Vagina (tissue), 2 donors: ENCODE measurements around the gene PLXNA3. TPM values are rescaled to one million over a fixed set of nuclear protein-coding genes. Genes with fewer than 3 reads are reported as not detected.

Experiments used
- DNase-seq, 2 donors: peaks; one replicate each; pipeline ENCODE4 v3.0.0-alpha.2; 2017; ENCODE audit errors: extremely low spot score in 2 of 2
- H3K27ac ChIP-seq: fragments of 200-600 bp; sonication (generic); one replicate; pipeline ENCODE4 v1.5.1; 2019
- H3K27me3 ChIP-seq: fragments of 200-600 bp; sonication (generic); one replicate; pipeline ENCODE4 v1.5.1; 2019
- H3K36me3 ChIP-seq, 2 donors: fragments of 200-600 bp; sonication (generic); one replicate each; pipeline ENCODE4 v1.5.1; 2017 to 2019
- H3K4me1 ChIP-seq: fragments of 200-600 bp; sonication (generic); one replicate; pipeline ENCODE4 v1.5.1; 2019
- H3K4me3 ChIP-seq, 2 donors: fragments of 200-600 bp; sonication (generic); 1 replicate in 1 of 2; 2 replicates in 1 of 2; pipeline ENCODE4 v1.5.1; 2016 to 2019
- H3K9me3 ChIP-seq: fragments of 200-600 bp; sonication (generic); one replicate; pipeline ENCODE4 v1.5.1; 2019
- POLR2A ChIP-seq, 2 donors: fragments of 450-650 bp; IDR thresholded peaks; one replicate each; pipeline ENCODE4 v1.6.1; 2017; ENCODE audit warnings: antibody characterized with exemption in 2 of 2, mild to moderate bottlenecking in 2 of 2, moderate library complexity in 2 of 2
- POLR2AphosphoS5 ChIP-seq, 2 donors: sonication (generic); formaldehyde crosslinking; IDR thresholded peaks; one replicate each; pipeline ENCODE4 v1.9.0; 2017; ENCODE audit warnings: antibody characterized with exemption in 2 of 2, mild to moderate bottlenecking in 2 of 2, low read depth in 1 of 2; ENCODE audit not compliant: insufficient read depth in 1 of 2
- intact Hi-C: fragments of 100-400 bp; cut with DNase I; formaldehyde crosslinking; loops from one replicate; pipeline ENCODE4 v1.15.1; 2023
- total RNA-seq: library from RNA; depleted of rRNA; stranded (reverse); fragments of >200 nt; gene quantifications from one replicate; pipeline ENCODE4 v1.2.3, GENCODE V29; 2016
- TF ChIP-seq, protein P1 (sequence below), 3 experiments: fragments of 450-650 bp in 2 of 3; fragments of 200-600 bp in 1 of 3; sonication (generic) in 1 of 3; IDR thresholded peaks; one replicate each; pipeline ENCODE4 v1.5.1; 2017 to 2019; ENCODE audit warnings: antibody characterized with exemption in 3 of 3, mild to moderate bottlenecking in 2 of 3, moderate library complexity in 2 of 3

The PLXNA3 gene
- 20.1 TPM for total RNA-seq

DNA sequence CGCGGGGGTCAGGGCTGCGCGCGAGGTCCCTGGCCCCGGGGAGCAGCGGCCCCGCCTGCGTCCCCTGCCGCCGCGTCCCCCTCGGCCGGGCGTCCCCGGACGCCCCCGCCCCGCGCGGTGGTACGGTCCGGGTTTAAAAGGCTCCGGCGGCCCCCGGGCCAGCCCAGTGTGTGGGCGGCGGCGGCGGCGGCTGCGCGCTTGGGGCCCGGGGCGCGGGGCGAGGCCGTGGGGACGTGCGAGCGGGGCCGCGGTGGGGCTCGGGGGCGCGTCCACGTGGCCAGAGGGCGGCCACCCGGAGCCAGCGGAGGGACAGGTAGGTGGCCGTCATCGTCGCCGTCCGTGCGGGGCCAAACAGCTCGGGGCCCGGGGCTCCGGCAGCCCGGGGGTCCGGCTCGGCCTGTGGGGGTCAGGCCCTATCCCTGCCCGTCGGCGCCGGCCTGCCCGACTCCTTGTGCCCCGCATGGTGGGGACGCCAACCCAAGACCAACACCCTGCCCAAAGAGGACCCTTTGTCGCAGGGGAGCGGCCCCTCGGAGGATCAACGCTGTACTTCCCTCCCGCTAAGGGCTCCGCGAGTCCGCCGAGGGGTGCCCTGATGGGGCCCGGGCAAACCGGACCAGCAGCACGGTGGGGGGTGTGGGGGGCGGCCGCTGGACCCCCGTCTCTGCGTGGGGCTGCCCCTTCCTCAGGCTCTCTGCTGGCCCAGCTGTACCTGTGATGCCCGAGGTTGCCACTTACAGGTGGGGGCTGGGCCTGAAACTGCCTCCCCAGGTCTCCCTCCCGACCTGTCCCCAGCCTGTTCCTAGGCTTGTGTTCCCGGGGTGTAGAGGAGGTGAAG is at the start of gene PLXNA3:
PLXNA3 (plus strand) TSS at position 166 of the 838 bp plus-strand sequence. CDS start 1,903 bp downstream, outside the sequence.
- peaks cover 17% of the 10 kb centered on the region for H3K4me1 ChIP-seq
- H3K36me3 ChIP-seq = no peaks in the 10 kb centered on the region
- intact Hi-C loops = no loop called here
- H3K27ac ChIP-seq = peak within 1 kb of the TSS; percentile 78
- TF ChIP-seq POLR2A (IDR thresholded peaks at IDR 0.05) (peak in 1 of 2 donors; percentile 67), POLR2AphosphoS5 (IDR thresholded peaks at IDR 0.05; ENCODE audit: insufficient read depth in 1 of 2, low read depth in 1 of 2) (no peak)
- TF ChIP-seq, protein P1, sequence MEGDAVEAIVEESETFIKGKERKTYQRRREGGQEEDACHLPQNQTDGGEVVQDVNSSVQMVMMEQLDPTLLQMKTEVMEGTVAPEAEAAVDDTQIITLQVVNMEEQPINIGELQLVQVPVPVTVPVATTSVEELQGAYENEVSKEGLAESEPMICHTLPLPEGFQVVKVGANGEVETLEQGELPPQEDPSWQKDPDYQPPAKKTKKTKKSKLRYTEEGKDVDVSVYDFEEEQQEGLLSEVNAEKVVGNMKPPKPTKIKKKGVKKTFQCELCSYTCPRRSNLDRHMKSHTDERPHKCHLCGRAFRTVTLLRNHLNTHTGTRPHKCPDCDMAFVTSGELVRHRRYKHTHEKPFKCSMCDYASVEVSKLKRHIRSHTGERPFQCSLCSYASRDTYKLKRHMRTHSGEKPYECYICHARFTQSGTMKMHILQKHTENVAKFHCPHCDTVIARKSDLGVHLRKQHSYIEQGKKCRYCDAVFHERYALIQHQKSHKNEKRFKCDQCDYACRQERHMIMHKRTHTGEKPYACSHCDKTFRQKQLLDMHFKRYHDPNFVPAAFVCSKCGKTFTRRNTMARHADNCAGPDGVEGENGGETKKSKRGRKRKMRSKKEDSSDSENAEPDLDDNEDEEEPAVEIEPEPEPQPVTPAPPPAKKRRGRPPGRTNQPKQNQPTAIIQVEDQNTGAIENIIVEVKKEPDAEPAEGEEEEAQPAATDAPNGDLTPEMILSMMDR (IDR thresholded peaks at IDR 0.05) = no peak
- no peaks in the 10 kb centered on the region for H3K9me3 ChIP-seq
- no peak for DNase-seq
- no peaks in the 10 kb centered on the region for H3K27me3 ChIP-seq
- H3K4me3 ChIP-seq = peak within 1 kb of the TSS; percentile 60 to 69

DNA sequence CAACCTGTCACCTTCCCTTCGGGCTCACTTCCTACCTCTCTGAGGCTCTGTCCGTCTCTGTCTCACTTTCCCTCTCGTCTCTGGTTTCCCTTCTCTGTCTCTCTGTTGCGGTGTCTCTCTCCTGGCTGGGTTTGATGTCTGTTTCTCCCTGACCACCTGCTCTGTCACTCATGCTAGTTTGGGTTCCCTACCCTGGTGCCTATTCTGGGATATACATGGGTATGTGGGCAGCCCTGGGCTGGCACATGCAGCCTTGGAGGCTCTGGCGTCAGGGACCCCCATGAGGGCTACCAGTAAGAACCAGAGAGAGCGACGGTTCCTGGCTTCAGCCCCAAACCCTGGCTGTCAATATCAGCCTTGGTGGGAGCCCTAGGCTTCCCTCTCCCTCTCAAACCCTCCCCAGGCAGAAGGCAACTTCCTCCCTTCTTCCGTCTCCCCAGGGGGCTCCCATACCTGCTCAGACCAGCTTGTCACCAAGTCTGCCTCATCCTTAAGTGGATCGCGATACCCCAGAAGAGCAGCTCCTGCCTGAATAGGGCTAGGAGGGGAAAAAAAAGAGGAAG is 49.3 kb upstream of the PLXNA3 start:
- no peak for TF ChIP-seq POLR2A (IDR thresholded peaks at IDR 0.05)
- TF ChIP-seq, protein P1 (IDR thresholded peaks at IDR 0.05) = no peak
- no peak for TF ChIP-seq POLR2AphosphoS5 (IDR thresholded peaks at IDR 0.05; ENCODE audit: insufficient read depth in 1 of 2, low read depth in 1 of 2)
- Histone ChIP-seq H3K27ac (peak overlapping the region; percentile 57), H3K36me3 (no peaks in the 10 kb centered on the region), H3K4me3 (peak overlapping the region; percentile 19 to 33), H3K9me3 (no peaks in the 10 kb centered on the region), H3K4me1 (peaks cover 10% of the 10 kb centered on the region), H3K27me3 (no peaks in the 10 kb centered on the region)
- intact Hi-C loops = no loop called here
- peak in 1 of 2 donors; percentile 84 for DNase-seq

DNA sequence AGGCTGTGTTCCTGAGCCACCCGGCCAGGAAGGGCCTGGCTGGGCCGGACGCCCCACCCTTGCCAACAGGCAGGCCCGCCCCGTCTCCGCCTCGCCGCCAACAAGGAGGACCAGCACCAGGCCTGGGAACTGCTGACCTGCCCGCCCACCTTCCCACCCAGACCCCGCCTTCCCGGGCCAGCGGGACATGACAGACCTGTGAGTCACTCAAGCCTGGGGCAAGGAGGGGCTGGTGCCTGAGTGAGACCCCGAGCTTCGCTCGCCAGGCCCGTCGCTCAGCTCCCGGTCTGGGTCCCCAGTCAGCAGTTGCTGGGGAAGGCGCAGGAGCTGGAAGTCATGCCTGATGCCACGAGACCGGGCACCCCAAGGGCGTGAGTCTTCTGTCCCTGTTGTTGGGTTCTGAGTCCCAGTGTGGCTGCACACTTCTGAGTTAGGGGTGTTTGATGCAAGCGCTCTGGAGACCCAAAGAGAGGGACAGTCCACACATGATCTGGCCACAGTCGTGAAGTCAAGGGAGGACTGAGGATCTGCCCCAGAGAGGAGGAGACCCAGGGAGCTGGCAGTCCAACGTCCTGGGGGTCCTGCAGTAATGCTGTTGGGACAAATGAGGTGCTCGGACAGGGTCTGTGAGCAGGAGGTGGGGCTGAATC is 48.7 kb upstream of the PLXNA3 start, which contains the start of gene DNASE1L1:
DNASE1L1 (minus strand) TSS at position 33 of the 650 bp plus-strand sequence. CDS start 3,686 bp downstream, outside the sequence.
- H3K9me3 ChIP-seq = no peaks in the 10 kb centered on the region
- TF ChIP-seq, protein P1 (IDR thresholded peaks at IDR 0.05) = no peak
- TF ChIP-seq POLR2A (IDR thresholded peaks at IDR 0.05) (no peak), POLR2AphosphoS5 (IDR thresholded peaks at IDR 0.05; ENCODE audit: insufficient read depth in 1 of 2, low read depth in 1 of 2) (peak; percentile 13 to 69)
- peak within 1 kb of the TSS; percentile 57 for H3K27ac ChIP-seq
- H3K4me3 ChIP-seq = peak within 1 kb of the TSS; percentile 19 to 33
- DNase-seq = peak in 1 of 2 donors; percentile 93
- H3K4me1 ChIP-seq = peaks cover 10% of the 10 kb centered on the region
- intact Hi-C loops = no loop called here
- no peaks in the 10 kb centered on the region for H3K27me3 ChIP-seq
- no peaks in the 10 kb centered on the region for H3K36me3 ChIP-seq

DNA sequence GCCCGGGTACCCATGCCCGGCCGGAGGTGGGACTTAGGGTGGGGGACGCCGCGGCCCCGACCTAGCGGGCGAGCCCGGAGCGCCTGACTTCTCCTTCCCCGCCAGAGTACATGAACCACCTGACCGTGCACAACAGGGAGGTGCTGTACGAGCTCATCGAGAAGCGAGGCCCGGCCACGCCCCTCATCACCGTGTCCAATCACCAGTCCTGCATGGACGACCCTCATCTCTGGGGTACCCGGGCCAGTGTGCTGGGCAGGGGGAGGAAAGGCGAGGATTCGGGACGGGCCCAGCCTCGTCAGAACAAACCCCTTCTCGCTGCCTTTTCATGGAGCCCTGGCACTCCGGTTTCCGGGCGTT is 46.1 kb upstream of the PLXNA3 start:
- H3K27ac ChIP-seq = peak overlapping the region; percentile 85
- peak overlapping the region; percentile 54 to 59 for H3K4me3 ChIP-seq
- H3K36me3 ChIP-seq = no peaks in the 10 kb centered on the region
- H3K27me3 ChIP-seq = no peaks in the 10 kb centered on the region
- DNase-seq = peak in 1 of 2 donors; percentile 90
- peaks cover 10% of the 10 kb centered on the region for H3K4me1 ChIP-seq
- intact Hi-C loops = loop anchor here (5.0 kb wide), 1 partner anchor 120 kb away; no protein-coding TSS in a partner anchor
- no peaks in the 10 kb centered on the region for H3K9me3 ChIP-seq
- TF ChIP-seq POLR2AphosphoS5 (IDR thresholded peaks at IDR 0.05; ENCODE audit: insufficient read depth in 1 of 2, low read depth in 1 of 2) = peak in 1 of 2 donors; percentile 74
- peak in 1 of 2 donors; percentile 48 for TF ChIP-seq POLR2A (IDR thresholded peaks at IDR 0.05)
- TF ChIP-seq, protein P1 (IDR thresholded peaks at IDR 0.05) = no peak
